BE2C (cell line): Measurements from ENCODE around the gene MEIS2.
A peak's percentile ranks its signal among the peaks of the same experiment; 100 is the strongest.

ENCODE experiments used
- DNase-seq: peaks from one replicate; pipeline ENCODE4 v3.0.0-alpha.2; 2020
- H3K27me3 ChIP-seq: fragments of 250-450 bp; sonication (Bioruptor Pico); 2 replicates; pipeline ENCODE4 v1.5.1; 2020; ENCODE audit warnings: mild to moderate bottlenecking
- H3K36me3 ChIP-seq: fragments of 250-450 bp; sonication (Bioruptor Pico); 2 replicates; pipeline ENCODE4 v1.5.1; 2020; ENCODE audit warnings: mild to moderate bottlenecking
- H3K4me1 ChIP-seq: fragments of 250-450 bp; sonication (Bioruptor Pico); 2 replicates; pipeline ENCODE4 v1.5.1; 2020
- H3K4me3 ChIP-seq: 2 replicates; pipeline ENCODE4 v1.5.1; 2011; ENCODE audit warnings: low read depth, low read length
- H3K9me3 ChIP-seq: fragments of 250-450 bp; sonication (Bioruptor Pico); 2 replicates; pipeline ENCODE4 v1.5.1; 2020
- CTCF ChIP-seq: IDR thresholded peaks from 2 replicates; pipeline ENCODE4 v1.5.1; 2012; ENCODE audit warnings: mild to moderate bottlenecking, low read depth, low read length

Gene MEIS2

GRCh38 chr15:37099319-37100108 is 835 bp downstream of the MEIS2 start:
- Histone ChIP-seq H3K4me1 (peaks cover 3% of the 10 kb centered on the region), H3K36me3 (peaks cover 23% of the 10 kb centered on the region), H3K27me3 (no peaks in the 10 kb centered on the region), H3K9me3 (no peaks in the 10 kb centered on the region), H3K4me3 (peak overlapping the region; percentile 97)
- TF ChIP-seq CTCF = no peak
- DNase-seq = peak; percentile 58

- H3K9me3 ChIP-seq = no peaks in the 10 kb centered on the region
- no peak for TF ChIP-seq CTCF
- DNase-seq = peak; percentile 46
- peak overlapping the region; percentile 97 for H3K4me3 ChIP-seq
- peaks cover 31% of the 10 kb centered on the region for H3K36me3 ChIP-seq
- no peaks in the 10 kb centered on the region for H3K27me3 ChIP-seq
- H3K4me1 ChIP-seq = peaks cover 6% of the 10 kb centered on the region
These were observed 1.7 kb downstream of the MEIS2 start for GRCh38 chr15:37098468-37099318.

GRCh38 chr15:37097144-37097919 is 3.0 kb downstream of the MEIS2 start:
- DNase-seq = peak; percentile 48
- H3K4me3 ChIP-seq = peak overlapping the region; percentile 97
- H3K36me3 ChIP-seq = peaks cover 43% of the 10 kb centered on the region
- H3K4me1 ChIP-seq = peaks cover 6% of the 10 kb centered on the region
- no peaks in the 10 kb centered on the region for H3K9me3 ChIP-seq
- TF ChIP-seq CTCF = no peak
- H3K27me3 ChIP-seq = no peaks in the 10 kb centered on the region

GRCh38 chr15:37096558-37097143 is 3.7 kb downstream of the MEIS2 start:
- Histone ChIP-seq H3K36me3 (peaks cover 49% of the 10 kb centered on the region), H3K27me3 (no peaks in the 10 kb centered on the region), H3K4me3 (peak overlapping the region; percentile 97), H3K9me3 (no peaks in the 10 kb centered on the region), H3K4me1 (peaks cover 7% of the 10 kb centered on the region)
- peak; percentile 8 for DNase-seq
- TF ChIP-seq CTCF = no peak

- Histone ChIP-seq H3K27me3 (no peaks in the 10 kb centered on the region), H3K4me3 (peak overlapping the region; percentile 97), H3K9me3 (no peaks in the 10 kb centered on the region), H3K36me3 (peaks cover 56% of the 10 kb centered on the region), H3K4me1 (peaks cover 10% of the 10 kb centered on the region)
- DNase-seq = peak; percentile 32
- no peak for TF ChIP-seq CTCF
These were observed 4.4 kb downstream of the MEIS2 start for GRCh38 chr15:37095770-37096557.
